Hepatocyte (in vitro differentiated cells): ENCODE measurements around the gene ARL15. TPM values are rescaled to one million over a fixed set of nuclear protein-coding genes. Genes with fewer than 3 reads are reported as not detected.

Experiments
- DNase-seq: peaks from one replicate; pipeline ENCODE4 v3.0.0-alpha.2; 2016; ENCODE audit warnings: low spot score
- H2AFZ ChIP-seq: fragments of 200-600 bp; sonication (generic); 2 replicates; pipeline ENCODE4 v1.6.0; 2016; ENCODE audit warnings: antibody characterized with exemption, mild to moderate bottlenecking
- H3K27ac ChIP-seq: fragments of 200-600 bp; sonication (generic); 2 replicates; pipeline ENCODE4 v1.5.1; 2016; ENCODE audit warnings: mild to moderate bottlenecking
- H3K27me3 ChIP-seq: fragments of 200-600 bp; sonication (generic); 2 replicates; pipeline ENCODE4 v1.6.1; 2016
- H3K36me3 ChIP-seq: fragments of 200-600 bp; sonication (generic); replicated peaks from 2 replicates; pipeline ENCODE4 v1.5.1; 2016; ENCODE audit warnings: low read depth; ENCODE audit not compliant: insufficient read depth
- H3K4me1 ChIP-seq: fragments of 200-600 bp; sonication (generic); 2 replicates; pipeline ENCODE4 v1.5.1; 2016; ENCODE audit warnings: mild to moderate bottlenecking, moderate library complexity; ENCODE audit not compliant: insufficient read depth
- H3K4me2 ChIP-seq: fragments of 200-600 bp; sonication (generic); 2 replicates; pipeline ENCODE4 v1.6.0; 2016
- H3K4me3 ChIP-seq: fragments of 200-600 bp; sonication (generic); 2 replicates; pipeline ENCODE4 v1.5.1; 2016; ENCODE audit warnings: mild to moderate bottlenecking
- H3K79me2 ChIP-seq: fragments of 200-600 bp; sonication (generic); 2 replicates; pipeline ENCODE4 v1.6.0; 2017; ENCODE audit warnings: mild to moderate bottlenecking
- H3K9me2 ChIP-seq: fragments of 200-600 bp; sonication (generic); replicated peaks from 2 replicates; pipeline ENCODE4 v1.6.0; 2017; ENCODE audit warnings: mild to moderate bottlenecking; ENCODE audit not compliant: insufficient read depth
- H3K9me3 ChIP-seq: fragments of 200-600 bp; sonication (generic); 2 replicates; pipeline ENCODE4 v1.5.1; 2016; ENCODE audit warnings: low read depth, mild to moderate bottlenecking
- H4K20me1 ChIP-seq: fragments of 200-600 bp; sonication (generic); 2 replicates; pipeline ENCODE4 v1.6.0; 2016; ENCODE audit warnings: mild to moderate bottlenecking; ENCODE audit not compliant: insufficient read depth, poor library complexity, severe bottlenecking
- EZH2 ChIP-seq: fragments of 200-600 bp; sonication (generic); IDR thresholded peaks from 2 replicates; pipeline ENCODE4 v1.6.1; 2016; ENCODE audit warnings: antibody characterized with exemption, mild to moderate bottlenecking, borderline replicate concordance
- EZH2phosphoT487 ChIP-seq: fragments of 200-600 bp; sonication (generic); IDR thresholded peaks from one replicate; pipeline ENCODE4 v1.6.1; 2018; ENCODE audit warnings: antibody characterized with exemption, mild to moderate bottlenecking, low read depth, moderate library complexity; ENCODE audit not compliant: unreplicated experiment, severe bottlenecking
- WGBS: methylation state at CpG from one replicate; pipeline ENCODE4 v1.1.6; 2016; ENCODE audit warnings: low lambda C conversion rate; ENCODE audit errors: missing lambda C conversion rate; 5-methylcytosine and 5-hydroxymethylcytosine counted together
- polyA plus RNA-seq: library from polyadenylated mRNA; unstranded; fragments of >200 nt; fragmentation: Nextera tagmentation; extraction: Ambion mirVana; gene quantifications from 2 replicates; pipeline ENCODE4 v1.2.1, GENCODE V29; 2016
- total RNA-seq: library from RNA; depleted of rRNA; stranded (reverse); fragments of >200 nt; gene quantifications from 2 replicates; pipeline ENCODE4 v1.2.3, GENCODE V29; 2014
- TF ChIP-seq, protein P1 (sequence below): fragments of 200-600 bp; sonication (generic); IDR thresholded peaks from 2 replicates; pipeline ENCODE4 v1.5.1; 2016; ENCODE audit warnings: antibody characterized with exemption, mild to moderate bottlenecking; ENCODE audit not compliant: poor library complexity

ARL15 gene
- total and polyA plus RNA-seq, 2 experiments from 2014 or later = 13.3 to 66.3 TPM

DNA sequence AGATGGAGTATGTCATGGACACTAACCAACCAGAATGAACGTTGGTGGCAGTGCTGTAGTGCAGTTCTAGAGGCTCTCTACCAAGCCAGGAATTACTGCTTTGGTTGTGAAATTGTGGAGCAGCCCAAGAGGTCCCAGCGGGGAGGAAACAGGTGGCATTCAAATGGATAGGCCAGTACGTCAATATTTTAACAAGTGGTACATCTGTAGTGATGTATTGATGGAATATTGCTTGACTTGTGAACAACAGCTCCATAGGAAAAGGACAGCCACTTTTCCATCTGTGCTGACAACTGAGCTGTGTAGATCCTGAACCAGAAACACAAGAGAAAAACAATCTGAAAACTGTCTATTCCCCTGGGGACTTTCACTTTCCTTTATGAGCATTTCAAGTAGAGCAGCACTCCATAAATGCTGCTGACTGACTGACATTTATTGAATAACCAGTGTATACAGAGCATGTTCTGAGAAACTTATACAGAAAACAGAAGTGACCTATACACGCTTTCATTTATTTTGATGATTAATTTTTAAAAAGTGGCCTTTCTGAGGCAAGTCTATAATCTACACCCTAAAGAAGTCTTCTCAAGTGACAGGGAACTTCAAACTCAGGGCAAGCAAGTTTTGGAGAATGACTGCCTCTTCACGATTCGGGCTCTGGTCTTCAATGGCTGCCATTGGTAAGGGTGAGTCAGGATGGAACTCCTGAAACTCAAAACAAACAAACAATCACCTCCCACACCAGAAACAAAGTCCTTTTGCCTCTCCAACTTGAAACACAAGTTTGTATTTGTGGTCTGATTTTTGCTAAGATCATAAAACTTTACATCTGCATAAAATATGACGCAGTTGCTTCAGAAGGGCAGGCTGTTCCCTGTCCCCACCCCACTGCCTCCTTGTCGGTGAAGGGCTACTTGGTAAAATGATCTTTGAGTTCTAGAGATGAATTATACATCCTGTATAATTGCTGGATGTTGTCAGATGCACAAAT lies 387.6 kb downstream of the ARL15 start:
- 73% methylated on average over 8 of the region's 8 CpGs for WGBS
- peak overlapping the region; percentile 31 for H3K4me2 ChIP-seq
- no peaks in the 10 kb centered on the region for H3K36me3 ChIP-seq
- no peaks in the 10 kb centered on the region for H3K79me2 ChIP-seq
- H2AFZ ChIP-seq = no peak overlapping the region
- no peaks in the 10 kb centered on the region for H3K4me1 ChIP-seq
- H3K27ac ChIP-seq = no peak overlapping the region
- no peaks in the 10 kb centered on the region for H4K20me1 ChIP-seq
- H3K4me3 ChIP-seq = no peak overlapping the region
- DNase-seq = no peak
- TF ChIP-seq EZH2phosphoT487 = no peak
- TF ChIP-seq, protein P1, sequence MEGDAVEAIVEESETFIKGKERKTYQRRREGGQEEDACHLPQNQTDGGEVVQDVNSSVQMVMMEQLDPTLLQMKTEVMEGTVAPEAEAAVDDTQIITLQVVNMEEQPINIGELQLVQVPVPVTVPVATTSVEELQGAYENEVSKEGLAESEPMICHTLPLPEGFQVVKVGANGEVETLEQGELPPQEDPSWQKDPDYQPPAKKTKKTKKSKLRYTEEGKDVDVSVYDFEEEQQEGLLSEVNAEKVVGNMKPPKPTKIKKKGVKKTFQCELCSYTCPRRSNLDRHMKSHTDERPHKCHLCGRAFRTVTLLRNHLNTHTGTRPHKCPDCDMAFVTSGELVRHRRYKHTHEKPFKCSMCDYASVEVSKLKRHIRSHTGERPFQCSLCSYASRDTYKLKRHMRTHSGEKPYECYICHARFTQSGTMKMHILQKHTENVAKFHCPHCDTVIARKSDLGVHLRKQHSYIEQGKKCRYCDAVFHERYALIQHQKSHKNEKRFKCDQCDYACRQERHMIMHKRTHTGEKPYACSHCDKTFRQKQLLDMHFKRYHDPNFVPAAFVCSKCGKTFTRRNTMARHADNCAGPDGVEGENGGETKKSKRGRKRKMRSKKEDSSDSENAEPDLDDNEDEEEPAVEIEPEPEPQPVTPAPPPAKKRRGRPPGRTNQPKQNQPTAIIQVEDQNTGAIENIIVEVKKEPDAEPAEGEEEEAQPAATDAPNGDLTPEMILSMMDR = no peak
- TF ChIP-seq EZH2 = no peak
- H3K9me2 ChIP-seq = no peaks in the 10 kb centered on the region
- H3K27me3 ChIP-seq = no peaks in the 10 kb centered on the region
- H3K9me3 ChIP-seq = no peaks in the 10 kb centered on the region

DNA sequence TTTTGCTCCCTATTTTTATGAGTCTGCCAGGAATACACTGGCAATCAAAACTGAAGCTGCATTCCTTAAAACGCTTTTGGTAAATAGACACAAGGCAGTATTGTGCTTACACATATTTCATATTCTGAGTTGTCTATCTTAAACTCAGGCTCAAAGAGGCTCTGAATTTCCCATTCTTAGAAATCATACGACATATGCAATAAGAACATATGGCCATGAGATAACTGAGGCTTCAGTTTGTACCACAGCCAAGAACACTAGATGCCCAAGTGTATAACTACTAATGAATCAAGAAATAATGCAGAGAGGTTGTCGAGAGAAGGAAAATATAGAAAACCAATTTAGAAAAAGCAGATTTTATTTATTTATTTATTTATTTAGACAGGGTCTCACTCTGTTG lies 392.5 kb downstream of the ARL15 start:
- 66% methylated on average over 3 of the region's 3 CpGs for WGBS

DNA sequence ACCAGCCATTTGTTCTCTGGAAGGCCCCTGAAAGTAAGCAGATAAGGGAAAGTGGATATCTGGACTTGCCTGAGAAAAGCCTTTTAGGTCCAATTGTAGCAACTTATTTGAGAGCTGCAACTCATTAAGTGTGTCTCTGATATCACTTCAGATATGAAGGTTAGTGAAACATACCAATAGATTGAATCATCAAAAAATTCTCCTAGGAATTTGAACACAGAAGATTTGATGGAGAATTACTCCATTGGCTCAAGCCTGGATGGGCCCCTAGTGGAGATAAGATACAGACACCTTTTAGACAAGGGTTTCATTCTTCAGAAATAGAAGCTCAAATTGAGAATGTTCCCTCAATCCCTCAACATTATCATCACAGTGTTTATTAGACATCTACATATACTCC lies 393.3 kb downstream of the ARL15 start:
- Histone ChIP-seq H3K4me1 (peaks cover 3% of the 10 kb centered on the region), H3K4me3 (no peak overlapping the region), H3K36me3 (no peaks in the 10 kb centered on the region), H3K4me2 (peak overlapping the region; percentile 9), H3K9me2 (no peaks in the 10 kb centered on the region), H3K27ac (no peak overlapping the region), H2AFZ (no peak overlapping the region), H3K9me3 (no peaks in the 10 kb centered on the region), H4K20me1 (no peaks in the 10 kb centered on the region), H3K27me3 (no peaks in the 10 kb centered on the region), H3K79me2 (no peaks in the 10 kb centered on the region)
- TF ChIP-seq EZH2 = no peak
- no peak for TF ChIP-seq EZH2phosphoT487
- TF ChIP-seq, protein P1 = no peak
- no peak for DNase-seq

More for the DNA sequence above, 392.5 kb downstream of the ARL15 start:
- Histone ChIP-seq H3K9me3 (no peaks in the 10 kb centered on the region), H3K36me3 (no peaks in the 10 kb centered on the region), H3K27me3 (no peaks in the 10 kb centered on the region), H3K4me2 (peak overlapping the region; percentile 9), H3K9me2 (no peaks in the 10 kb centered on the region), H3K4me1 (peaks cover 3% of the 10 kb centered on the region), H3K4me3 (no peak overlapping the region), H4K20me1 (no peaks in the 10 kb centered on the region), H3K27ac (no peak overlapping the region), H3K79me2 (no peaks in the 10 kb centered on the region), H2AFZ (no peak overlapping the region)
- no peak for DNase-seq
- TF ChIP-seq, protein P1 = no peak
- no peak for TF ChIP-seq EZH2
- no peak for TF ChIP-seq EZH2phosphoT487
